ENCODE data around the gene CEP89. TPM values are rescaled to one million over a fixed set of nuclear protein-coding genes. Genes with fewer than 3 reads are reported as not detected.

Gene CEP89
- total RNA-seq, 2 donors from 2014 or later, result 19.3 to 20.6 TPM

- 94% methylated on average over 8 of the region's 8 CpGs for WGBS
- no peaks in the 10 kb centered on the region for H3K27me3 ChIP-seq (replicated peaks; ENCODE audit: insufficient read depth)
- no peak for DNase-seq (ENCODE audit: low spot score)
- no peaks in the 10 kb centered on the region for H3K36me3 ChIP-seq
- no peak for TF ChIP-seq POLR2AphosphoS5 (IDR thresholded peaks at IDR 0.05)
- no peak for TF ChIP-seq CTCF (IDR thresholded peaks at IDR 0.05)
- TF ChIP-seq POLR2A (IDR thresholded peaks at IDR 0.05), result no peak
- no peaks in the 10 kb centered on the region for H3K4me1 ChIP-seq (replicated peaks)
- intact Hi-C loops (cut with DNase I), result no loop called here
- H3K27ac ChIP-seq, result no peak overlapping the region
- H3K9me3 ChIP-seq, result no peaks in the 10 kb centered on the region
- H3K4me3 ChIP-seq, result no peak overlapping the region
These were observed 35.7 kb downstream of the CEP89 start for GRCh38 chr19:32936065-32936464.

DNA sequence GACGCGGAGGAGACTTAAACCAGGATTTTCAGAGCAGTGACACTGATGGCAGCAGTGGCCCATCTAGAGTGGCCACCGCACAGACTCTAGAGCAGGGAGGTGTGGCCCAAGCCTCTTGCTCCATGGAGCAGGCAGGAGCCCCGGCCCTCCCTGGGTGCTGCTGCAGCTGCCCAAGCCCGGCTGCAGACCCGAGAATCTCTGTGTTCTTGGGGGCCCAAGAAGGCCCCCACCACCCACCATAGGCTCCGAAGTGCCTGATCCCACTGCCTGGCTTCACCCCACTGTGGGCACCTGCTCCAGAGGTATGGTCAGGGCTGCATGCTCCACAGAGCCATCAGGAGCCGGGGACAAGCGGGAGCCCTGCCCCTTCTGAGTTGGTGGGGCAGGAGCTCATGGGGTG lies 36.1 kb downstream of the CEP89 start:
- 91% methylated on average over 9 of the region's 9 CpGs for WGBS
- no peaks in the 10 kb centered on the region for H3K36me3 ChIP-seq
- intact Hi-C loops (cut with DNase I), result no loop called here

GRCh38 chr19:32933571-32933970 lies 38.2 kb downstream of the CEP89 start:
- Histone ChIP-seq H3K4me3 (no peak overlapping the region), H3K27me3 (replicated peaks; ENCODE audit: insufficient read depth) (no peaks in the 10 kb centered on the region), H3K36me3 (no peaks in the 10 kb centered on the region), H3K27ac (peak overlapping the region; percentile 62 to 78), H3K9me3 (no peaks in the 10 kb centered on the region), H3K4me1 (replicated peaks) (no peaks in the 10 kb centered on the region)
- no peak for TF ChIP-seq CTCF (IDR thresholded peaks at IDR 0.05)
- peak; percentile 87 for TF ChIP-seq POLR2AphosphoS5 (IDR thresholded peaks at IDR 0.05)
- WGBS, result 70% methylated on average over 3 of the region's 3 CpGs
- peak; percentile 59 for DNase-seq (ENCODE audit: low spot score)
- intact Hi-C loops (cut with DNase I), result no loop called here

More for the DNA sequence above, 36.1 kb downstream of the CEP89 start:
- DNase-seq (ENCODE audit: low spot score), result no peak
- Histone ChIP-seq H3K27me3 (replicated peaks; ENCODE audit: insufficient read depth) (no peaks in the 10 kb centered on the region), H3K27ac (no peak overlapping the region), H3K9me3 (no peaks in the 10 kb centered on the region), H3K4me3 (no peak overlapping the region), H3K4me1 (replicated peaks) (no peaks in the 10 kb centered on the region)
- TF ChIP-seq POLR2A (IDR thresholded peaks at IDR 0.05) (no peak), POLR2AphosphoS5 (IDR thresholded peaks at IDR 0.05) (no peak), CTCF (IDR thresholded peaks at IDR 0.05) (no peak)

DNA sequence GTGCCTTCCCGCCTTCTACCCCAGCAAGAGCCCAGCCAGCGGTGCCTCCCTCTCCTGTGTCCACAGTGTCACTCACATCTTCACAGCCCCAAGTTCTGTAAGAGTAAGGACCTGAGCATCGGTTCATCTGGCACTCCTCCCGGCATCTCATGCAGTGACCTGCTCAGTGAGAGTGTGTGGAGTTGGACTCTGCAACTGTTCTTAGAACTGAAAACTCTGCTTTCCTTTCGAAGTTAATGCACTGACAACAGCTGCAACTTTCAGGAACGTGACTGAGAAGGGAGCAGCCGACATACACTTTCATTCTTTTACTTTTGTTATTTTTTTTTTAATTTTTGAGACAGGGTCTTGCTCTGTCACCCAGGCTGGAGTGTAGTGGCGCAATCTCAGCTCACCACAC lies 41.2 kb downstream of the CEP89 start:
- Histone ChIP-seq H3K36me3 (no peaks in the 10 kb centered on the region), H3K4me1 (replicated peaks) (no peaks in the 10 kb centered on the region), H3K27ac (no peak overlapping the region), H3K4me3 (no peak overlapping the region), H3K27me3 (replicated peaks; ENCODE audit: insufficient read depth) (no peaks in the 10 kb centered on the region), H3K9me3 (no peaks in the 10 kb centered on the region)
- DNase-seq (ENCODE audit: low spot score), result no peak
- TF ChIP-seq CTCF (IDR thresholded peaks at IDR 0.05) (no peak), POLR2AphosphoS5 (IDR thresholded peaks at IDR 0.05) (no peak), POLR2A (IDR thresholded peaks at IDR 0.05) (no peak)
- WGBS, result 95% methylated on average over 8 of the region's 8 CpGs
- intact Hi-C loops (cut with DNase I), result no loop called here

GRCh38 chr19:32928806-32929205 lies 43.0 kb downstream of the CEP89 start:
- Histone ChIP-seq H3K9me3 (no peaks in the 10 kb centered on the region), H3K36me3 (no peaks in the 10 kb centered on the region), H3K4me1 (replicated peaks) (no peaks in the 10 kb centered on the region), H3K27ac (peak overlapping the region in 1 of 2 donors; percentile 41), H3K27me3 (replicated peaks; ENCODE audit: insufficient read depth) (no peaks in the 10 kb centered on the region), H3K4me3 (no peak overlapping the region)
- WGBS, result 88% methylated on average over 2 of the region's 2 CpGs
- intact Hi-C loops (cut with DNase I), result no loop called here
- no peak for TF ChIP-seq CTCF (IDR thresholded peaks at IDR 0.05)
- TF ChIP-seq POLR2AphosphoS5 (IDR thresholded peaks at IDR 0.05), result peak; percentile 43
- TF ChIP-seq POLR2A (IDR thresholded peaks at IDR 0.05), result no peak
- DNase-seq (ENCODE audit: low spot score), result no peak
